ENCODE measurements around the gene FRAT1. TPM values are rescaled to one million over a fixed set of nuclear protein-coding genes. Genes with fewer than 3 reads are reported as not detected.

FRAT1 gene
- total RNA-seq, 1 donor from 2014 or later = 2.4 TPM

- no peak for DNase-seq (ENCODE audit: low read depth)
- Histone ChIP-seq H3K27me3 (ENCODE audit: control insufficient read depth, insufficient read depth, low read length) (peaks cover 8% of the 10 kb centered on the region), H3K4me3 (ENCODE audit: low read depth, low read length) (no peak overlapping the region), H3K36me3 (ENCODE audit: control insufficient read depth, insufficient read depth, low read length) (no peaks in the 10 kb centered on the region)
- TF ChIP-seq CTCF (IDR thresholded peaks at IDR 0.05; ENCODE audit: insufficient read depth, low read length, poor library complexity, severe bottlenecking) = no peak
These were observed 4.4 kb downstream of the FRAT1 start for GRCh38 chr10:97323501-97323900.

- no peak for DNase-seq (ENCODE audit: low read depth)
- peaks cover 4% of the 10 kb centered on the region for H3K27me3 ChIP-seq (ENCODE audit: control insufficient read depth, insufficient read depth, low read length)
- no peak for TF ChIP-seq CTCF (IDR thresholded peaks at IDR 0.05; ENCODE audit: insufficient read depth, low read length, poor library complexity, severe bottlenecking)
- no peaks in the 10 kb centered on the region for H3K36me3 ChIP-seq (ENCODE audit: control insufficient read depth, insufficient read depth, low read length)
- no peak overlapping the region for H3K4me3 ChIP-seq (ENCODE audit: low read depth, low read length)
These were observed 6.7 kb downstream of the FRAT1 start for GRCh38 chr10:97325754-97326153.

GRCh38 chr10:97327348-97328294, 8.6 kb downstream of the FRAT1 start:
- no peak for TF ChIP-seq CTCF (IDR thresholded peaks at IDR 0.05; ENCODE audit: insufficient read depth, low read length, poor library complexity, severe bottlenecking)
- H3K4me3 ChIP-seq (ENCODE audit: low read depth, low read length) = no peak overlapping the region
- no peaks in the 10 kb centered on the region for H3K36me3 ChIP-seq (ENCODE audit: control insufficient read depth, insufficient read depth, low read length)
- DNase-seq (ENCODE audit: low read depth) = no peak
- H3K27me3 ChIP-seq (ENCODE audit: control insufficient read depth, insufficient read depth, low read length) = no peaks in the 10 kb centered on the region

- Histone ChIP-seq H3K27me3 (ENCODE audit: control insufficient read depth, insufficient read depth, low read length) (no peaks in the 10 kb centered on the region), H3K4me3 (ENCODE audit: low read depth, low read length) (no peak overlapping the region), H3K36me3 (ENCODE audit: control insufficient read depth, insufficient read depth, low read length) (no peaks in the 10 kb centered on the region)
- DNase-seq (ENCODE audit: low read depth) = no peak
- TF ChIP-seq CTCF (IDR thresholded peaks at IDR 0.05; ENCODE audit: insufficient read depth, low read length, poor library complexity, severe bottlenecking) = no peak
These were observed 9.8 kb downstream of the FRAT1 start for GRCh38 chr10:97328646-97329453.

- Histone ChIP-seq H3K27me3 (ENCODE audit: control insufficient read depth, insufficient read depth, low read length) (peaks cover 2% of the 10 kb centered on the region), H3K4me3 (ENCODE audit: low read depth, low read length) (no peak overlapping the region), H3K36me3 (ENCODE audit: control insufficient read depth, insufficient read depth, low read length) (no peaks in the 10 kb centered on the region)
- TF ChIP-seq CTCF (IDR thresholded peaks at IDR 0.05; ENCODE audit: insufficient read depth, low read length, poor library complexity, severe bottlenecking) = no peak
- DNase-seq (ENCODE audit: low read depth) = no peak
These were observed 10.7 kb downstream of the FRAT1 start for GRCh38 chr10:97329766-97330165.

All from kidney epithelial cell (primary cell).